CD4-positive, alpha-beta T cell treated with Interleukin-12 subunit alpha and Interleukin-12 subunit beta, for 1 hour (primary cell): ENCODE data around the gene ASPA.
"Not testable (repeated sequence)": the region's sequence is repeated elsewhere in the genome, so short reads cannot be mapped to it uniquely, and the experiment has no call there.

ENCODE experiments used
- DNase-seq: peaks from one replicate; pipeline ENCODE4 v3.0.0-alpha.2; 2020

Gene ASPA

GRCh38 chr17:3475812-3476610 is at the start of gene ASPA:
TSS of gene ASPA (plus strand) at chr17:3475997. CDS start at chr17:3476160, 163 bp downstream.
- DNase-seq, result no peak

DNA sequence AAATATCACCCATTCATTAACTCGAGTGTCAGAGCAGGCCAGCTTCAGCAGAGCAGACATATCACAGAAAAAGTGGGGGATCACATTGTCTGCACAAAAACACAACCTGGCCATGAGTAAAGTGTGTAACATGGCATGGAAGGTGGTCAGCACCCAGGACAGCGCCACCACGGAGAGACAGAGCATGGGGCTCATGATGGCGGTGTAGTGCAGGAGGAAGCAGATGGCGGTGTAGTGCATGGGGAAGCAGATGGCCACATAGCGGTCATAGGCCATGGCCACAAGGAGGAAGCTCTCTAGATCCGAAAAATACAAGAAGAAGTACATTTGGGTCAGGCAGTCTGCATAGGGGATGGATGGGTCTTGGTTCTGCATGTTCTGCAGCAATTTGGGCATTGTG is 42.6 kb upstream of the ASPA start:
- DNase-seq, result peak; percentile 2

DNA sequence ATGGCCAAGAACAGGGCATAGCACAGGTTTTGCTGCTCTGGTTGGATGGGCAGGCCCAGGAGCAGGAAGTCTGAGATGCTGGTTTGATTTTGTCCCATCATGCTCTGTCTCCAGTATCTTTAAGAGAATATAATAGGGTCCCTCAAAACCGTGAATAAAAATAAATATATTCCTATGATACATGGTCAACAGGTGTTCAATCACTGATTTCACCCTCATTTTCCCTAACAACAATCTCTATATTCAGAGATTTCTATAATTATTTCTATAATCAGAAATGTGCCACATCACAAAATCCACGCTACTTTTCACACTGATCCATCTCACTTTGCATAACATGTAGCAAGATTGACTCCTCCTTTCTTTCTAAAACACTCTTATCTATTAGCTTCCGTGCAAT is 42.1 kb upstream of the ASPA start, which contains the start of gene OR1E2:
TSS of gene OR1E2 (minus strand) at position 101 of the 400 bp plus-strand sequence. CDS start at position 101, 0 bp downstream.
- no peak for DNase-seq

DNA sequence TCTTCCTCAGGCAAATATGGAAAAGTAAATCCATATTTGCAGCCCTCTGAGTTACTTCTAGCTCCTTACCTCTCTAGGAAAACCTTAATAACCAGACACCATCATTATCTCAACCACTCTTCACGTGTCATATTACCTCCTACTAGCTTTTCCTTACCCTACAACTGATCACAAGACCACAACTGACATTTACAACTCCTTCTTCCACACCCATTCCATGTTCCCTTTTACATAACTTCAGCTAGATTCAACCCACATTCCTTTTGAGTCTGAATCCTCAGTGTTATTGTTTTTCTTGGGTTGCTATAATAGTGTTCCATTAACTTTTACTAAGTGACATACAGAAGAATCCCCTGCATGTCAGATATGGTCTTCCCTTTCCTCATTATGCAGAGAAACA is 37.4 kb upstream of the ASPA start:
- DNase-seq, result no peak

GRCh38 chr17:3440451-3440850 is 35.3 kb upstream of the ASPA start:
- no peak for DNase-seq

GRCh38 chr17:3447625-3448024 is 28.2 kb upstream of the ASPA start:
- DNase-seq, result no peak

DNA sequence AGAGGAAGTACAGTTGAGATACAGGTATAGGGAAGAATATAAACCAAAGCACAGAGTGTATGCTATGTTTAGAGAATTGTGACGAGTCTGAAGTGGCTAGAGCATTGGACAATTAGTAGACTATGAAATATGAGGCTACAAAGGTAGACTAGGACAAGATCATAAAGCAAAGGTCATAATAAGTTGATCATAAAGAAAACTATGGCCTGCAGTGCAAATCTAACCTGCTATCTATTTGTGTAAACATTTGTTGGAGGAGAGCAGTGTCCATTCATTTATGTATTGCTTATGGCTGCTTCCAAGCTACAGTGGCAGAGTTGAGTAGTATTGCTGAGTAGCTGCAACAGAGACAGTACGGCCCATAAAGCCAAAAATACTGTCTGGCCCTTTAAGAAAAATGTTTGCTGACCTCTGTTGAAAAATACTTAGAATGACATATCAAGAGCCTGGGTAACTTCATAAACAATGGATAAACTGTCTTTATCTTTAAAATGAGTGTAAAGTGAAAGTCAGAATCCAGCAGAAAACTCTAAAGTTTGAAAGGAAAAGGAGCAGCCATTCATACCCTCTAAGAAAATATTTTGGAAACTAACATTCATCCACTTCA is 27.6 kb upstream of the ASPA start:
- no peak for DNase-seq

DNA sequence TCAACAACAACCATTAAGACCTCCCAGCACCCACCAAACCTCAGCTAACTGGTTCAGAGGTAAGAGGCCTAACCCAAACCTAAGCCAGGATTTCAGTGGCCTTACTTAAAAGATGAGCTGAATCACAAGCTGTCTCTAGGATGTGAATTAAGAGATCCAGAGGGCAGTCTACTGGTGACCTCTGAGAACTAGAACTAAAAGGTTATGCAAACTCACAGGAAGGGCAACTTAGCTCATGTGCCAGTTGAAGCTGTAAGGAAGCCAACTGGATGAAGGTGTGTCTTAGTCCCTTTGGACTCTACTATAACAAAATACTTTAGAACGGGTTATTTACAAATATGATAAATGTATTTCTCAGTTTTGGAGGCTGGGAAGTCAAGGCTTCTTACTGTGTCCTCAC is 9.4 kb upstream of the ASPA start:
- not testable (repeated sequence) for DNase-seq

DNA sequence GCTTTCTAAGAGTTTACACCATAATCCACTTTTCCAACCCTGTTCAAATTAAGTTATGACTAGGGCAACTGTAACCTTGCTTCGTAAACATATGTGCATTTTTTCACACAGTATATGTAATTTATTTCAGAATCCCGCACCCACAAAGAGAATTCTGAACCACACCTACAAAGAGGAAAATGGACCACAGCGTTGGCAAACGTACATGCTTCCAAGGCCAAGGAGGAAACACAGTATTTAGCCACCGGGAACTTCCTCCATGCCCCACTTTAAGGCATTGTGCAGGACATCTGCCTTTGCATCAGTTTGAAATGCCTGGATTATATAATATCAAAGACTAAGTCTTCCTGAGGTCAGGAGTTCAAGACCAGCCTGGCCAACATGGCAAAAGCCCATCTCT is 6.3 kb upstream of the ASPA start:
- no peak for DNase-seq

GRCh38 chr17:3471599-3471998 is 4.2 kb upstream of the ASPA start, which contains the start of gene SPATA22:
TSS of gene SPATA22 (minus strand) at chr17:3471819. CDS start at chr17:3469325, 2,494 bp downstream.
- DNase-seq, result no peak

GRCh38 chr17:3472137-3472536 is 3.7 kb upstream of the ASPA start:
- no peak for DNase-seq

- DNase-seq, result no peak
These were observed 1.6 kb upstream of the ASPA start for GRCh38 chr17:3474212-3474611.

DNA sequence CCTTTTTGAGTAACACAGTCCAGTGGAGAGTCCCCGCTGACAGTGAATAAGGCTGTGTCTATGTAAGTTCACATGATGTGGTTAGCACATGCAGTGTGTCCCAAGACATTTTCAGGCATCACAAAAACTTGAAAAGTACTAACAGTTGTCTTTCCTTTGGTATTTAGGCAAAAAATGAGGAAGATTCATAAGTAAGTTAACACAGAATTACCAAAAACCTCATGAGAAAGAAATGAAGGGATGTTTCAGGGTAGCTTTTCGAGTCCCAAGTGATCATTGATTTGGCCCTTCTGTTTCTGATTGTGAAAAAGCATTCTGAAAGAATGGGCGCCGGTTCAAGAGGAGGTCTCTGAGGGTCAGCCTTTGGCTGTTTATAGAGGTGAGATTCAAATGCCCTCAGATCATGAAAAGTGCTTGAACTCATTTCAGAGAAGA is 529 bp upstream of the ASPA start:
- DNase-seq, result no peak

DNA sequence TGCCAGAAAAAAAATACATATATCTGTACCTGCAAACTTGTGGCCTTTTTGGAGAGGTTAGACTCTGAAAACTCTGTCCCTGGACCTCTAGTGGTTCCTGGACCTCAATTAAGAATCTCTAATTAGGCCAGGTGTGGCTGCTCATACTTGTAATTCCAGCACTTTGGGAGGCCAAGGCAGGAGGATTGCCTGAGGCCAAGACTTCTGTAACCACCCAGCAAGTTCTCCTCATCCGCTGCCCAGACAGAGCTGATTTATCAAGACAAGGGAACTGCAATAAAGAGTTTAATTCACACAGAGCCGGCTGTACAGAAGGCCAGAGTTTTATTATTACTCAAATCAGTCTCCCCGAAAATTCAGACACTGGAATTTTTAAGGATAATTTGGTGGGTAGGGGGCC is 4.2 kb downstream of the ASPA start:
- DNase-seq, result no peak

DNA sequence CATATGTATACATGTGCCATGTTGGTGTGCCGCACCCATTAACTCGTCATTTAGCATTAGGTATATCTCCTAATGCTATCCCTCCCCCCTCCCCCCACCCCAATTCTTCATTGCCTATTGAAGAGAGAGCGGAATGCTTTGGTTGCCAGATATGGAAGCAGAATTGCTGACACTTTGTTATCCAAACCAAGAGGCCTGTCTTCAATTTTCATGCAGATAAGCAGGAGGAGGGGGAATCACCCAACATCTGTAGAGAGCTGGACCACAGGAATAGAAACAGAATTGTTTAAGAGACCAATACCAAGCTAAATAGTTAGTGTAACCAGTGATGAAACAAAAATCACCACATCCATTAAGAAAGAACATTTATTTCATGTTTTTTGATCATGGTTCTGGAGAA is 7.1 kb downstream of the ASPA start:
- DNase-seq, result no peak

GRCh38 chr17:3485481-3486068 is 9.8 kb downstream of the ASPA start:
- no peak for DNase-seq

- no peak for DNase-seq
These were observed 21.3 kb downstream of the ASPA start for GRCh38 chr17:3497101-3497500.

DNA sequence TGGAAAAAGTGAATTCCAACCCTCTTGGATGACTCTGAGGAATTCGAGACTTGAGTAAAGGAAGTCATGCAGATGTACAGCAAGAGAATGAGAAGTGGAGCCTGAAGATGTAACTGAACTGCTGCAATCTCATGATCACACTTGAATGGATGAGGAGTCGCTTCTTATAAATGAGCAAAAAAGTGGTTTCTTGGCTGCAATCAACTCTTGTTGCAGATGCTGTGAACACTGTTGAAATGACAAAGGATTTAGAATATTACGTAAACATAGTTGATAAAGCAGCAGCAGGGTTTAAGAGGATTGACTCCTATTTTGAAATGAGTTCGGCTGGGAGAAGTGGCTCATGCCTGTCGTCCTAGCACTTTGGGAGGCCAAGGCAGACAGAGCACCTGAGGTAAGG is 25.5 kb downstream of the ASPA start:
- DNase-seq, result no peak

DNA sequence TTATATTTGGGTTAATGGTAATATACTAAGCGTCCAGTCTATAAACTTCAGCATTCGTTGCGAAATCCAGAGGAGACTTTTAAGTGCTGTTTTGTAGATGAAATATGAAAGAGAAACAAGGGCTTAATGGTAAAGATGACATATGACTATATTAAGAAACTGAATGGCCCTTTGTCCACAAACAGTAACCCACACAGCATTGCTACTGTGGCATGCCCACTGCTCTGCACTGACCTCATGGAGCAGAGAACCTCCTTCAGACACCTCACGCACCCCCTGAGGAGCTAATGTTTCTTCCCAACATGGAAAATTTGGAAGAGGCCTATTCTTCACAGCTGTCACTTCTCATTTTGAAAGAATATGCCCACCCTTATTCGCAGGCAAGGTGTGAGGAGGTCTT is 26.7 kb downstream of the ASPA start:
- DNase-seq, result no peak

GRCh38 chr17:3503285-3503684 is 27.5 kb downstream of the ASPA start:
- DNase-seq, result no peak

GRCh38 chr17:3505008-3505407 is 29.2 kb downstream of the ASPA start:
- DNase-seq, result no peak

DNA sequence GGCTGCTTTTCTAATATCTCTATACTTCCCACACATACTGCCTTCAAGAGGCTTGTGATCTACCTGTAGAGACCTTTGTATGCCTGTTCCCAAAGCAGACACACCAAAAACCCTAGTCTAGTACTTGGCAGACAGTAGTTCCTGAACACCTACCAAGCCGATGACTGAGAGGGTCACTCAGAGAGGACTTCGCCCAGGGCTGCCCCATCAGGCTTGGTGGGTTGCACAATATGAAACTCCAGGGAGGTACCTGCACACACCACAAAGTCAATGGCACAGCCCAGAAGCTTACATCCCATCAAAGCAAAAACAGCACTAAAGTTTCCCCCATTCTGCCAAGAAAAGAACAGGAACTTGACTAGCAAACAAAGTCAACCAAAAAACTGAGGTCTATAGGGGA is 30.3 kb downstream of the ASPA start:
- DNase-seq, result no peak

DNA sequence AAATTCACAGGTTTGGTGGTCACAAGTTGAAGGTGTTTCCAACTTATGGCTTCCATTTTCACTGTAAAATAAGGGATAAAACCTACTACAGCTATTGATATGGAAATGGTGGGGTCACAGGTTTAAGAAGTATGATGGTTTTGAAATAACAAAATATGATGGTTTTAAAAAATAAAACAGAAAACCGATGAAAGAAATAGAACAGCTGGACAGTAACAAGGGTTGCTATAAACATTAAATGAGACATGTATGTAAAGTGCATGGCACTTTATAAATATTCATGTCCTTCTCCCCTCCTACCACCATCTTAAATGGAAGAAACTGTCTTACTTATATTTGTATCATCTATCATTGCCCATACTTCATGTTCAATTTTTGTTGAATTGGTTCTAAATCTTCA is 31.3 kb downstream of the ASPA start:
- DNase-seq, result no peak

DNA sequence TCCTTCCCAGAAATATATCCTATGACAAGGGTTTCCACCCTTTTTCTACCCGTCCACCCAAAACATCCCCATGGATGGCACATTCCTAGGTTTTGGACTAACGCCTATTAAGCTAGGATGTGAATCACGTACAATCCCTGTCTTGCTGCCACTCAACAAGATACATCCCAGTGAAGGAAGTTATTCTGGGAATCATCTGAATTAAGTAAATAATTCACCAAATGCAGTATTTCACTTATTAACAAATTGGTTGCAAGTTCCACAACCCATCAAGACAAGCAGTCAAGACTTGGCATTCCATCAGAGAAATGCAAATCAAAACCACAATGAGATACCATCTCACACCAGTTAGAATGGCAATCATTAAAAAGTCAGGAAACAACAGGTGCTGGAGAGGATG is 32.1 kb downstream of the ASPA start:
- DNase-seq, result no peak
